GM18508 (cell line): ENCODE data around the gene AAMP.
A peak's percentile ranks its signal among the peaks of the same experiment; 100 is the strongest.
"Not testable (repeated sequence)": the region's sequence is repeated elsewhere in the genome, so short reads cannot be mapped to it uniquely, and the experiment has no call there.

Source experiments
- ATAC-seq: cut with Tn5 transposase; IDR thresholded peaks from one replicate; pipeline ENCODE4 v1.9.1; 2021; ENCODE audit warnings: moderate number of reproducible peaks; ENCODE audit not compliant: insufficient read depth, unreplicated experiment

The AAMP gene, protein sequence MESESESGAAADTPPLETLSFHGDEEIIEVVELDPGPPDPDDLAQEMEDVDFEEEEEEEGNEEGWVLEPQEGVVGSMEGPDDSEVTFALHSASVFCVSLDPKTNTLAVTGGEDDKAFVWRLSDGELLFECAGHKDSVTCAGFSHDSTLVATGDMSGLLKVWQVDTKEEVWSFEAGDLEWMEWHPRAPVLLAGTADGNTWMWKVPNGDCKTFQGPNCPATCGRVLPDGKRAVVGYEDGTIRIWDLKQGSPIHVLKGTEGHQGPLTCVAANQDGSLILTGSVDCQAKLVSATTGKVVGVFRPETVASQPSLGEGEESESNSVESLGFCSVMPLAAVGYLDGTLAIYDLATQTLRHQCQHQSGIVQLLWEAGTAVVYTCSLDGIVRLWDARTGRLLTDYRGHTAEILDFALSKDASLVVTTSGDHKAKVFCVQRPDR

DNA sequence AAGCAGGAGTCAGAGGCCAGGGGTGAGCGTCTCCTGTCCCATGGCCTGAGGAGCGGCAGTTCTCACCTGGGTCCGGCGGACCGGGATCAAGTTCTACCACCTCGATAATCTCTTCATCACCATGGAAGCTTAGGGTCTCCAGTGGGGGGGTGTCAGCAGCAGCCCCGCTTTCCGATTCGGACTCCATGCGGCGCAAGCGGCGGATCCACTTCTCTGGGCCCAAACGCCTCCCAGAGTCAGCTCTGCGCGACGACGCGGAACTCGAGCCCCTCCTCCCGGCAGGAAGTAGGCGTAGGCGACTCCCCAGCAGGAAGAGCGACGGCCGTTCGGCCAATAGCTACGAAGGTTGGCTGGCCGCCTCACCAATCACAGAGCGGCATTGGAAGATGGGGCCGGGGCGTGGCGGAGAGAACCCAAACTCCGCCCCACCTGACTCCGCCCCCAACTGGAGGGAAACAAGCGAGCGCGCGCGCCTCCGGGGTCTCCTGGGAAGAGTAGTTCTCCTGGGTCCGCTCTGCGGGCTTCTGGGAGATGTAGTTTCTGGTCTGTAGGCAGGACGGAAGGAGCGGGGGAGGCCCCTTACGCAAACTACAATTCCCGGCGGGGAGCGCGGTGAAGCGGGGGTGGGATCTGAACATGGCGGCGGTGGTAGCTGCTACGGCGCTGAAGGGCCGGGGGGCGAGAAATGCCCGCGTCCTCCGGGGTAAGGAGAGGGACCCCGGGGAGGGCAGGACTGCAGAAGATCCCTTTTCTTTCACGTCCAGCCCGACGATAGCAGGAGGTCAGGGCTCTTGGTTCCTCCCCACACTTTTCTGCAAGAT lies at the start of gene AAMP, which contains the start of gene PNKD:
TSS of gene AAMP (minus strand) at position 238 of the 821 bp plus-strand sequence. CDS start at position 187, 51 bp downstream.
TSS of gene PNKD (plus strand) at position 620 of the 821 bp plus-strand sequence. CDS start at position 637, 17 bp downstream.
- peak; percentile 83 for ATAC-seq

GRCh38 chr2:218318241-218318640 lies 48.3 kb upstream of the AAMP start:
- ATAC-seq = no peak

GRCh38 chr2:218317835-218318234 lies 47.9 kb upstream of the AAMP start:
- ATAC-seq = no peak

GRCh38 chr2:218317303-218317630 lies 47.3 kb upstream of the AAMP start:
- no peak for ATAC-seq

- ATAC-seq = no peak
These were observed 45.5 kb upstream of the AAMP start for GRCh38 chr2:218315397-218315796.

DNA sequence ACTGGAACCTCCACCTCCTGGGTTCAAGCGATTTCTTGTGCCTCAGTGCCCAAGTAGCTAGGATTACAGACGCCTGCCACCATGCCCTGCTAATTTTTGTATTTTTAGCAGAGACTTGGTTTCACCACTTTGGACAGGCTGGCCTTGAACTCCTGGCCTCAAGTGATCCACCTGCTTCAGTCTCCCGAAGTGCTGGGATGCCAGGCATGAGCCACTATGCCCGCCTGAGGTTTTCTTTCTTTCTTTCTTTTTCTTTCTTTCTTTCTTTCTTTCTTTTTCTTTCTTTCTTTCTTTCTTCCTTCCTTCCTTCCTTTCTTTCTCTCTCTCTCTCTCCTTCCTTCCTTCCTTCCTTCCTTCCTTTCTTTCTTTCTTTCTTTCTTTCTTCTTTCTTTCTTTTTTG lies 44.8 kb upstream of the AAMP start:
- not testable (repeated sequence) for ATAC-seq

DNA sequence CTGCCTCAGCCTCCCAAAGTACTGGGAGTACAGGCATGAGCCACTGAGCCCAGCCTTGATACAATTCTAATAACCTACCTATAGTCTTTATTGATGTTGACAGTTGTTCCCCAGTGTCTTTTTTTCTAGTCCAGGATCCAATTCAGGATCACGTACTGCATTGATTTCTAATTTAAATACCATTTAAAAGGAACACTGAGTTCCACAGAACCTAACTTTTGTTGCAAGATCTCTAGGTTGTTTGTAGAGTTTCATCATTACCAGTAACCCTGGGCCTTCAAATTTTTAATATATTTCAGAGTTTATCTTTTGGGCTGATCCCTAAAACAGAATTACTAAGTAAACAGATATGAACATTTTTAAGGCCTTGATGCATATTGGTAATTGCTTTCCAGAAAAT lies 43.4 kb upstream of the AAMP start:
- ATAC-seq = no peak

DNA sequence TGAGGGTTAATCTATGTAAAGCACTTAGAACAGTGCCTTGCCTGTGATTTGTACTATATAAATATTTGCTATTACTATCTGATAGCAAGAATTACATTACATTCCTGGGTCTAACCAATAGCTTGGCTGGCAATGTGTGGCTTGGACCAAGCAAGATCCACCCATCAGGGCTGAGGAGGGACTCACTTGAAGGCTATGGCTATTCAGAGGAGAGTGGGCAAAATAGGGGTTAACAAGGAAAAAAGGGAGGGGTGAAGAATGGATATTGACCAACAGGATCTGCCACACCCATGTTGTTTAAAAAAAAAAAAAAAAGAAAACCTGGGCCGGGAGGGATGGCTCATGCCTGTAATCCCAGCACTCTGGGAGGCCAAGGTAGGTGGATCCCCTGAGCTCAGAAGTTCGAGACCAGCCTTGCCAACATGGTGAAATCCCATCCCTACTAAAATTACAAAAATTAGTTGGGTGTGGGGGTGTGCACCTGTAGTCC lies 42.4 kb upstream of the AAMP start:
- ATAC-seq = no peak

DNA sequence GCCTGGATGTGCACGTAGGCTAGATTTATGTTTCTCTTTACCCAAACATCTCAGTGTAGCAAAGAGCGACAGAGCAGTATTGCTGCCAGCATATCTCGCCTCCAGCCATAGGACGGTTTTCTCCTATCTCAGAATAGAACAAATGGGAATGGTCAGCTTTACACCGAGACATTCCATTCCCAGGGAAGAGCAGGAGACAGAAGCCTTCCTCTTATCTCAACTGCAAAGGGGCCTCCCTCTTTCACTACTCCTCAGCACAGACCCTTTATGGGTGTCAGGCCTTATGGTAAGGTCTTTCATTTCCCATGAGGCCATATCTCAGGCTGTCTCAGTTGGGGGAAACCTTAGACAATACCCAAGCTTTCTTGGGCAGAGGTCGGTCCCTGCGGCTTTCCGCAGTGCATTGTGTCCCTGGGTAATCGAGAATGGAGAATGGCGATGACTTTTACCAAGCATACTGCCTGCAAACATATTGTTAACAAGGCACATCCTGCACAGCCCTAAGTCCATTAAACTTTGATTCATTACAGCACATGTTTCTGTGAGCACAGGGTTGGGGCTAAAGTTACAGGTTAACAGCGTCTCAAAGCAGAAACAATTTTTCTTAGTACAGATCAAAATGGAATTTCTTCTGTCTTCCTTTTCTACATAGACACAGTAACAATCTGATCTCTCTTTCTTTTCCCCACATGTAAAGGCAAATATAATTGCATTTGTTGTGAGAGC lies 41.8 kb upstream of the AAMP start:
- not testable (repeated sequence) for ATAC-seq

DNA sequence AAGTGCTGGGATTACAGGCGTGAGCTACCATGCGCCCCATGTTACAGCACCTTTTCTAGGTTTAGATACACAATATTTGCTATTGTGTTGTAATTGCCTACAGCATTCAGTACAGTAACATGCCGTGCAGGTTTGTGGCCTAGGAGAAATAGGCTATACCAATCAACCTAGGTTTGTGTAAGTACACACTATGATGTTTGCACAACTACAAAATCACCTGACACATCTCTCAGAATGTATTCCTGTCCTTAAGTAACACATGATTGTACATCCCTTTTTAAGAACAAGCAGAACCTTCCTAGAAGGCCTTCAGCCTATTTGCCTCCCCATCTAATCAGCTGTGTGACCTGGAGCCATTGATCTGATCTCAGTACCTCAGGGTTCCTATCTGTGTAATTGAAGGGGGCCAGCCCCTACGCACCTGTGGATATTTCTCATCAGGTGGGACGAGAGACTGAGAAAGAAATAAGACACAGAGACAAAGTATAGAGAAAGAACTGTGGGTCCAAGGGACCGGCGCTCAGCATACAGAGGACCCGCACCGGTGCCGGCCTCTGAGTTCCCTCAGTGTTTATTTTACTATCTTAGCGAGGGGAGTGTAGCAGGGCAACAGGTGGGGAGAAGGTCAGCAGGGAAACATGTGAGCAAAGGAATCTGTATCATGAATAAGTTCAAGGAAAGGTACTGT lies 41.1 kb upstream of the AAMP start:
- ATAC-seq = no peak

- ATAC-seq = no peak
These were observed 37.6 kb upstream of the AAMP start for GRCh38 chr2:218307415-218308090.

GRCh38 chr2:218306184-218306920 lies 36.4 kb upstream of the AAMP start:
- no peak for ATAC-seq

- no peak for ATAC-seq
These were observed 35.4 kb upstream of the AAMP start for GRCh38 chr2:218305383-218305782.

DNA sequence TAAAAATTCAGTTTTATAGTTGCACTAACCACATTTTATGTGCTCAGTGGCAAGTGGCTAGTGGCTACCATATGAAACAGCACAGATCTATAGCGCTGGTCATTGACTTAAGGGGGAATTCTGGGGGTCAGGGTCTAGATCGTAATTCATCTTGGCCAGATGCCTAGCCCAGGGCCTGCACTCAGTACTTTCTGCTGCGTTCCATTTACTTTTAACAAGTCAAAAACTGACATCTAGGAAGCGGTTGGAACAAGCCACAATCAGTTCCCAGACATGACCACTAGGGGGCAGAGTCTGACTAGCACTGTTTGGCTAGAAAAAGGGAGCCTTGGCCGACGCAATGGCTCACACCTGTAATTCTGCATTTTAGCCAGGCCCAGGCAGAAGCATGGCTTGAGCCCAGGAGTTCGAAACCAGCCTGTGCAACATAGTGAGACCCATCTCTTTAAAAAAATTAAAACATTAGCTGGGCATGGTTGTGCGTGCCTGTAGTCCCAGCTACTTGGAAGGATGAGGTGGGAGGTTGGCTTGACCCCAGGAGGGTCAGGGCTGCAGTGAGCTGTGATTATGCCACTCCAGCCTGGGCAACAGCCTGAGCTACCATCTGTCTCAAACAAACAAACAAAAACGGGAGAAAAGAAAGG lies 31.4 kb upstream of the AAMP start:
- ATAC-seq = no peak

DNA sequence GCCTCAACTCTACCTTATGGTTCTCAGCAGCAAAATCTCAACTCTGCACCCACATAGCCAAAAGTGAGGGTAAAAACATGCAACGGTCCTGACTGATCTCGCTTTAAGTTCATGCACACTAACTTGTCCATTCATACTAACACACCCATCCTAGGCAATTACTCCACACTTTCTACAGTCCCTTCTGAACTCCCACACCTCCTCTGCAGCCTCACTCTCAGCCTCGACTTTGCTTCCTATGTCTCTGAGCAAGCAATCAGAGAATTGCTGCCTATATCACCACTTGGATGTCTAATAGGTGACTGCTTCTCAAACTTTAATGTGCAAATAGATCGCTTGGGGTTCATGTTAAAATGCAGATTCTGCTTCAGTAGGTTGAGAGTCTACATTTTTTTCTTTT lies 30.2 kb upstream of the AAMP start:
- ATAC-seq = no peak

DNA sequence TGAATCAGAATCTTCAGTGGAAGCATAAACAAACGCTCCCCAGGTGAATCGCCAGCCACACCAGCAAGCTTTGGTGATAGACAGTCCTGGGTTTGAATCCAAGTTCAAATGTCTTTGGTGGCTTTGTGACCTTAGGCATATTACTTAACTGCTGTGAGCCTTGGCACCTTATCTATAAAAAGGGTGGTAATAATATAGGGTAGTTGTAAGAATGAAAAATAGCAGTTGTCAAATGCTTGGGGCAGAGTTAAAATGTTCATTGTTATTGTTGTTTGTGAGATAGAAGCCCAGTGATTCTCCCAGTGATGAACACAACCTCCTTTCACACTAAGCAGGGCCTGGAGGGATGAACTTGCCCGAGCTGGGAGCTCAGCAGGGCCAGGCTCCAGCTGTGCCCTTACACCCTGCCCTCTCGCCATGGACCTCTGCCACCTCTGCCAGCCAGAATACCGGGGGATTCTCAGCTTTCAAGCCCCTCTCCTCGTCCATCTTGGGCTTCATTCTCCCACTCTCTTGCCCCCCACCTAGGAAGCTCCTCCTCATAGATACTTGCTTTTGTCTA lies 28.5 kb upstream of the AAMP start:
- no peak for ATAC-seq

- no peak for ATAC-seq
These were observed 26.9 kb upstream of the AAMP start for GRCh38 chr2:218296847-218297246.

- no peak for ATAC-seq
These were observed 26.3 kb upstream of the AAMP start for GRCh38 chr2:218296200-218296599.
